Upper lobe of left lung (tissue), 4 donors: ENCODE measurements around the gene UNC13C.

Experiments
- CTCF ChIP-seq, 6 experiments: fragments of 450-650 bp in 4 of 6; fragments of 200-600 bp in 2 of 6; sonication (generic) in 2 of 6; IDR thresholded peaks; one replicate each; pipeline ENCODE4 v1.5.1; 2016 to 2019; ENCODE audit warnings: antibody characterized with exemption in 6 of 6
- POLR2A ChIP-seq, 4 donors: fragments of 450-650 bp; IDR thresholded peaks; one replicate each; pipeline ENCODE4 v1.5.1; 2016 to 2017; ENCODE audit warnings: antibody characterized with exemption in 4 of 4, mild to moderate bottlenecking in 2 of 4
- POLR2AphosphoS5 ChIP-seq, 2 donors: sonication (generic); formaldehyde crosslinking; IDR thresholded peaks; one replicate each; pipeline ENCODE4 v1.5.1; 2017; ENCODE audit warnings: antibody characterized with exemption in 2 of 2

GRCh38 chr15:54571576-54571975, 593.3 kb downstream of the UNC13C start:
- TF ChIP-seq POLR2AphosphoS5 (IDR thresholded peaks at IDR 0.05) = no peak
- TF ChIP-seq CTCF (IDR thresholded peaks at IDR 0.05) = no peak
- TF ChIP-seq POLR2A (IDR thresholded peaks at IDR 0.05) = no peak
